Progenitor cell of endocrine pancreas (in vitro differentiated cells): ENCODE data around the gene FAM169A. TPM values are rescaled to one million over a fixed set of nuclear protein-coding genes. Genes with fewer than 3 reads are reported as not detected.

Experiments
- DNase-seq: peaks from one replicate; pipeline ENCODE4 v3.0.0; 2021; ENCODE audit warnings: low spot score; ENCODE audit not compliant: unreplicated experiment
- H3K27ac Mint-ChIP-seq: 2 replicates; pipeline ENCODE4 v1.8.0; 2021; ENCODE audit warnings: mild to moderate bottlenecking, moderate library complexity, mixed read lengths
- H3K27me3 Mint-ChIP-seq: 2 replicates; pipeline ENCODE4 v1.8.0; 2021; ENCODE audit warnings: mixed read lengths
- H3K36me3 Mint-ChIP-seq: 2 replicates; pipeline ENCODE4 v1.8.0; 2022; ENCODE audit warnings: mixed read lengths; ENCODE audit not compliant: insufficient read depth
- H3K4me1 Mint-ChIP-seq: 2 replicates; pipeline ENCODE4 v1.8.0; 2021; ENCODE audit warnings: low read depth, mixed read lengths
- H3K4me3 Mint-ChIP-seq: 2 replicates; pipeline ENCODE4 v1.8.0; 2021; ENCODE audit warnings: low read depth, mild to moderate bottlenecking, moderate library complexity, mixed read lengths
- H3K9me3 Mint-ChIP-seq: 2 replicates; pipeline ENCODE4 v1.8.0; 2021; ENCODE audit warnings: low read depth, mixed read lengths
- CTCF ChIP-seq: fragments of 200-600 bp; sonication (generic); IDR thresholded peaks from one replicate; pipeline ENCODE4 v1.5.0; 2021; ENCODE audit warnings: antibody characterized with exemption, mild to moderate bottlenecking; ENCODE audit not compliant: unreplicated experiment
- total RNA-seq: library from RNA; stranded (reverse); gene quantifications from 2 replicates; pipeline ENCODE4 v1.2.1, GENCODE V29; 2021

FAM169A gene
- total RNA-seq, 1 donor from 2014 or later: 32.4 TPM

DNA sequence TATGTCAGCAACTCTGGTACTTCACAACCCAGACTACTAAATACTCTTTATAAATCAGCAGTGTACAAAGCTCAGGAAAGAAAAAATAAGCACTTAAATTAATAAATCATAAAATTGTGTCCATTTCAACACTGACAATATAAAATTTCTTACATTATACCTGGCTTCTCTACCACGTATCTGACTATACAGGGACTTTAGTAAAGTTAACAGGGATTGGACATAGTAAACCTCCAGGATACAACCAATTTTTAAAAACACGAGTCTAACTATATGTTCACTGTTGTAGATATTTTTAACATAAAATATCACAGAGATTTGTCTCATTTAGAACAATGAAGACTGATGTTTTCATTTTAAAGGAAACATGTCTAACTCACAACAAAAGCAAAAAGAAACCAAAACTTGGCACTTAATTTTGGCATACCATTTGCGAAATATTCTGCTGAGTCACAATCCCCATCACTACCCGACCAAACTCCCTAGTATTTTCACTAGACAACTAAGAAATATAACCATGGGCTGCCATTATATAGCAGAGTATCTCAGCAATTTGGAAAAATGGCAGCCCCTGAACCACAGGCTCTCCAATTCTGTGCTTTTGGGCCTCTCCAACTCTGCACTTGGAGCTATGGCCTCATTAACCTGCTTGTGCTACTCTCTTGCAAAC, 14.4 kb downstream of the FAM169A start:
- Mint-ChIP-seq H3K4me1 (peaks cover 7% of the 10 kb centered on the region), H3K36me3 (peaks cover 19% of the 10 kb centered on the region), H3K4me3 (no peak overlapping the region), H3K9me3 (peaks cover 19% of the 10 kb centered on the region), H3K27ac (peak overlapping the region; percentile 69), H3K27me3 (no peaks in the 10 kb centered on the region)
- TF ChIP-seq CTCF: no peak
- DNase-seq: no peak

DNA sequence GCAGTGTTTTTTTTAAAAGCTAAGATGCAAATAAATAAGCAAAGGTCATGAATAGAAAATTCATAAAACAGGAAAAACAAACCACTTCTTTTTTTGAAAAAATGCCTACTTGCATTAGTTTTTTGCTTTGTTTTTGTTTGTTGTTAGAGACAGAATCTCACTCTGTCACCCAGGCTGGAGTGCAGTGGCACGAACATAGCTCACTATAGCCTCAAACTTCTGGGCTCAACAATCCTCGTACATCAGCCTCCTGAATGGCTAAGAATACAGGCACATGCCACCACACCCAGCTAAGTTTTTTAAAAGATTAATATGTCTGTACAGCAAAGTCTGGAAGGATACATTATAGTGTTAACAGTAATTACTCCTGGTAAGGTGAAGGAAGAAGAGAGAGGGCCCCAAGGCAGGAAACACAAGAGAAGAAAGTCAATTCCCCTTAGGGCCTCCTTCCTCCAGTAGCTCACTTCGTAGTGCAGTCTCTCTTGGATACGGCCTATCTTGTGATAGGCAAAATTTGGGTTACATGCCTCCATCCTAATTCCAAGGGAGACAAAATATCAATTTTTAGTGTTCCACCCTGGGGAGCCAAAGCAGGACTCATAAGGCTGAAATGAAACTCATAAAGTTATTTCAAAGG, 15.3 kb downstream of the FAM169A start:
- H3K27ac Mint-ChIP-seq: no peak overlapping the region
- no peak overlapping the region for H3K4me3 Mint-ChIP-seq
- no peak for TF ChIP-seq CTCF
- peaks cover 7% of the 10 kb centered on the region for H3K4me1 Mint-ChIP-seq
- no peak for DNase-seq
- peaks cover 13% of the 10 kb centered on the region for H3K9me3 Mint-ChIP-seq
- peaks cover 13% of the 10 kb centered on the region for H3K36me3 Mint-ChIP-seq
- no peaks in the 10 kb centered on the region for H3K27me3 Mint-ChIP-seq

- H3K27me3 Mint-ChIP-seq: no peaks in the 10 kb centered on the region
- H3K9me3 Mint-ChIP-seq: peaks cover 5% of the 10 kb centered on the region
- peaks cover 7% of the 10 kb centered on the region for H3K4me1 Mint-ChIP-seq
- DNase-seq: no peak
- no peak overlapping the region for H3K4me3 Mint-ChIP-seq
- no peak for TF ChIP-seq CTCF
- H3K36me3 Mint-ChIP-seq: peaks cover 6% of the 10 kb centered on the region
- H3K27ac Mint-ChIP-seq: no peak overlapping the region
These were observed 16.2 kb downstream of the FAM169A start for GRCh38 chr5:74850030-74850429.

DNA sequence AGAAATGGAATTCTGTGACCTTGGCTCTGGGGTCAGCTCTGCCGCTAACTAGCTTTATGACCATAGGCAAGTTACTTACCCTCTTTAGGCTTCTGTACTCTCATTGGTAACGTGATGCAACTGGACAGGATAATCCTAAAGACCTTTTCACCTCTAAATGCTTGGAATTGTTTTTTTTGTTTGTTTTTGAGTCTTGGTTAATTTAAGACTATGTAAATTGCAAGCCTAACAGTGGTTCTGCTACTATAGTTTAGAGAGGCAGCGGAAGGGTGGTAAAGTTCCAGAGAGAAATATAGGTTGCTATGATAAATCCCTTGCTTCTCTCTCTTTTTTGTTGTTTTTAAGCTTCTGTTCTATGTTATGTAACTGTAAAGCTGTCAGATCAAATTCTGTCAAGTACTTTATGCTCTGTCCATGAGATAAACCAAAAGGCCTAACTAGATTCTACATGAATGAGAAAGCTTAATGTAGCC, 17.6 kb downstream of the FAM169A start:
- Mint-ChIP-seq H3K4me1 (peaks cover 7% of the 10 kb centered on the region), H3K9me3 (no peaks in the 10 kb centered on the region), H3K36me3 (peaks cover 3% of the 10 kb centered on the region), H3K27ac (peak overlapping the region; percentile 43), H3K4me3 (no peak overlapping the region), H3K27me3 (no peaks in the 10 kb centered on the region)
- DNase-seq: no peak
- no peak for TF ChIP-seq CTCF

GRCh38 chr5:74839229-74839628, 27.0 kb downstream of the FAM169A start:
- H3K36me3 Mint-ChIP-seq: peaks cover 11% of the 10 kb centered on the region
- no peak for DNase-seq
- no peaks in the 10 kb centered on the region for H3K27me3 Mint-ChIP-seq

More at GRCh38 chr5:74839229-74839628, 27.0 kb downstream of the FAM169A start:
- Mint-ChIP-seq H3K27ac (no peak overlapping the region), H3K4me1 (peaks cover 10% of the 10 kb centered on the region), H3K4me3 (no peak overlapping the region), H3K9me3 (no peaks in the 10 kb centered on the region)
- TF ChIP-seq CTCF: no peak
